Activated T-cell treated with anti-CD3 and anti-CD28 coated beads, Interleukin-2, amount 50 U/mL, for 24 hours (primary cell): ENCODE measurements around the gene TENT5C.

Experiments used
- DNase-seq: peaks from one replicate; pipeline ENCODE4 v3.0.0-alpha.2; 2020
- H3K27ac Mint-ChIP-seq: 2 replicates; pipeline ENCODE4 v1.8.0; 2020; ENCODE audit warnings: mild to moderate bottlenecking, mixed read lengths
- H3K27me3 Mint-ChIP-seq: 2 replicates; pipeline ENCODE4 v1.8.0; 2020; ENCODE audit warnings: mixed read lengths
- H3K36me3 Mint-ChIP-seq: 2 replicates; pipeline ENCODE4 v1.8.0; 2020; ENCODE audit warnings: low read depth, mixed read lengths
- H3K4me1 Mint-ChIP-seq: 2 replicates; pipeline ENCODE4 v1.8.0; 2020; ENCODE audit warnings: low read depth, mixed read lengths
- H3K4me3 Mint-ChIP-seq: 2 replicates; pipeline ENCODE4 v1.8.0; 2020; ENCODE audit warnings: mild to moderate bottlenecking, moderate library complexity, mixed read lengths
- H3K9me3 Mint-ChIP-seq: 2 replicates; pipeline ENCODE4 v1.8.0; 2020; ENCODE audit warnings: mixed read lengths

Gene TENT5C

DNA sequence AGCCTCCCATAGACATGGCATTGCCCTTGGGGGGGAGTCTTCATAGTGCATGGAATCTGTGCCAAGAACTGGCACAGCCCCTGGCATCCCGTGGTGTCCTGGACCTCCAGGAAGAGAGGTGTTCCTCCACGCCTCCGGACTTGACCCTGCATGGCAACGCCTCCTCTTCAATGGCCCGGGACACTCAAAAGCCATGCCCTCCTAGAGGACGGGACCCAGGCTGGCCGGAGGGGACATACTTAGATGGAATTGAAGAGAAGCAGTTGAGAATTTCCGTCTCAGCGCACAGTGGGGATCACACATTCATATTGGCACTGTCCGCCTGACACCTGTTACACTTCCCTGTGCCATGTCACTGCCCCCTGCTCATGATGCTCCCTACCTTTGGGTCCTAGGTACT, 38.4 kb upstream of the TENT5C start:
- H3K27ac Mint-ChIP-seq, result no peak overlapping the region
- H3K4me3 Mint-ChIP-seq, result no peak overlapping the region
- no peaks in the 10 kb centered on the region for H3K9me3 Mint-ChIP-seq
- no peaks in the 10 kb centered on the region for H3K36me3 Mint-ChIP-seq
- DNase-seq, result no peak
- peaks cover 9% of the 10 kb centered on the region for H3K4me1 Mint-ChIP-seq
- no peaks in the 10 kb centered on the region for H3K27me3 Mint-ChIP-seq

DNA sequence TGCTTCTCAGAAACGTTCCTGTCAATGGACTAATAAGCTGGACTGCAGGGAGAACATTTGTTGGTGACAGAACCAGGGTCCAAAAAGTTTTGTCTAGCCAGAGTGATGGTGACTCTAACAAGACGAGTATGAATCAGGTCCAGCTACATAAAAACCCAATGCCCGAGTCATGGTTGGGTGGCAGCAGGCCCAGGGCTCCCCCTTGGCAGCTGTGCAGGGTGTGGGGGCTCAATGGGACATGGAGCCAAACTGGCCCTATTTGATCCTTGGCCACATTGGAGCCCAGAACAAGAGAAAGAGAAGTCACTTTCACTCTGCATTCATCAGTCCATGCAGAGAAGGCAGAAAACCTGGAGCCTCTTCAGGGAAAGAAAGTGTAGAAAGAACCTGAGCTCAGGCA, 37.9 kb upstream of the TENT5C start:
- no peaks in the 10 kb centered on the region for H3K36me3 Mint-ChIP-seq
- no peak for DNase-seq
- no peaks in the 10 kb centered on the region for H3K27me3 Mint-ChIP-seq
- no peak overlapping the region for H3K4me3 Mint-ChIP-seq
- no peak overlapping the region for H3K27ac Mint-ChIP-seq
- no peaks in the 10 kb centered on the region for H3K9me3 Mint-ChIP-seq
- peaks cover 14% of the 10 kb centered on the region for H3K4me1 Mint-ChIP-seq

DNA sequence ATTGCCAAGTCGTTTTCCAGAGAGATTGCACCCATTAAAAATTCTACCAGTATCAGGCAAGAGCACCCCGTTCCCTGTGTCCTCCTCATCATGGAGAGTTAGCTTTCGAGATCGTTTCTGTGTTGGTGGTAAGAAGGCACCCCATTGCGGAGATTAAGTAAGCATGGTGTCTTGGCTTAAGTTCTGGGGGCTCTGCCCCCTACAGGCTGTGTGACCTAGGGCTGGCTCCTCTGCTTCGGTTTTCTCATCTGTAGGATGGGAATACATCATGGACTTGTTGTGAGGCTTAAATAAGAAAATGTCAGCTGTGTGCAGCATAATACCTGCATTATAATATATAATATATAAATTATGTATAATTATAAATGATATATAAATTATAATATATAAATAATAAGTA, 36.8 kb upstream of the TENT5C start:
- no peak overlapping the region for H3K4me3 Mint-ChIP-seq
- H3K27ac Mint-ChIP-seq, result no peak overlapping the region
- H3K36me3 Mint-ChIP-seq, result no peaks in the 10 kb centered on the region
- peaks cover 21% of the 10 kb centered on the region for H3K4me1 Mint-ChIP-seq
- DNase-seq, result no peak
- no peaks in the 10 kb centered on the region for H3K9me3 Mint-ChIP-seq
- H3K27me3 Mint-ChIP-seq, result no peaks in the 10 kb centered on the region

DNA sequence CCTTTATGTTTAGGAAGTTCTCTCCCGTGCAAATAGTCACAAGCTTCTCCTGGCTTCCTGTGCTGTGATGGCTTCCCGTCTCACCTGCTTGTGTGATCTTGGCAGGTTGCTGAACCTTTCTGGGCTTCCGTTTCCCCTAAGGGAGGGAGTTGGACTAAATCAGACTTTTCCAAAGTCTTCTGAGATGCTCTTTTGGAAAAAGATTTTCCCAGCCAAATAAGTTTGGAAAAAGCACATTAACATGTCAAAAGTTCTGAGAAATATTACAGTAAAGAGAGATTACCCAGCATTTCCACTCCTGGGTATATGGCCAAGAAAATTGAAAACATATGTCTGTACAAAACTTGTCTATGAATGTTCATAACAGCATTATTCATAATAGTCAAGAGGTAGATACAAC, 36.0 kb upstream of the TENT5C start:
- H3K27ac Mint-ChIP-seq, result no peak overlapping the region
- no peaks in the 10 kb centered on the region for H3K9me3 Mint-ChIP-seq
- H3K36me3 Mint-ChIP-seq, result no peaks in the 10 kb centered on the region
- peaks cover 24% of the 10 kb centered on the region for H3K4me1 Mint-ChIP-seq
- no peak overlapping the region for H3K4me3 Mint-ChIP-seq
- no peaks in the 10 kb centered on the region for H3K27me3 Mint-ChIP-seq
- DNase-seq, result no peak

DNA sequence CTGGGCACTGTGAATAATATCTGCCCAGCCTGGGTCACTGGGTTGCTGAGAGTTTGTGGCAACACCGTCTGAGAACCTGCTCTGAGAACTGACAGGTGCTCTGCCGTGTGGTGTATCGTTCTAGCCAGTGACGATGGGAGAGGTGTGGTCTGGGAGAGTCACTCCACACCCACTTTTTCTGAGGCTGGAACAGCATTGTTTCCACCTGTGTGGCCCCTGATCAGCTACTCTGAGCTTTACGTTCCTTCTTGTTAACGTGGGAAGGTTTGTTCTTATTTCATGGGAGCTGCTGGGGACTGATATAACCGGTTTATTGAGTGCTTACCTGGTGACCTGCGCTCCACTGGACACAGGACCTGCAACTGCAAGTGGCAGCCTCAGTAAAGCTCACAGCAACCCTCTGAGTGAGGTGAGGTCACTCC, 34.8 kb upstream of the TENT5C start:
- H3K27me3 Mint-ChIP-seq, result no peaks in the 10 kb centered on the region
- H3K36me3 Mint-ChIP-seq, result no peaks in the 10 kb centered on the region
- H3K4me3 Mint-ChIP-seq, result no peak overlapping the region
- H3K4me1 Mint-ChIP-seq, result peaks cover 24% of the 10 kb centered on the region
- no peak overlapping the region for H3K27ac Mint-ChIP-seq
- H3K9me3 Mint-ChIP-seq, result no peaks in the 10 kb centered on the region
- DNase-seq, result no peak

DNA sequence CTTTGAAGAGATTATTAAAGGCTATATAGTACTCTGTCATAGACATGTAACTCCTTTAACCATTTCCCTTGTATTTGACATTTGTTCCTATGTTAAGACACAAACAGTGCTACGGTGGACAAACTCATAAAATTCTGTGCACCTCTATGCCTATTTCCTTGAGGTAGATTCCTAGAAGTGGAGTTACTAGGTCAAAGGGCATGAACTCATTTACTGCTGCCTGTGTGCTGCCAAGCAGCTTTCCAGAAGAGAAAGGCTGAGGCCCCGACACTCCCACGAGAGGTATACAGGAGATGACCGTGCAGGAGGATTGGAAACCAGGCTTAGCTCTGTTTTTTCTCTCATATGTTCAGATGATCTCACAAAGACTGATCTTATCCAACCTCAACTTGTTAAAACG, 34.4 kb upstream of the TENT5C start:
- Mint-ChIP-seq H3K4me3 (no peak overlapping the region), H3K9me3 (no peaks in the 10 kb centered on the region), H3K27me3 (no peaks in the 10 kb centered on the region), H3K4me1 (peaks cover 24% of the 10 kb centered on the region), H3K36me3 (no peaks in the 10 kb centered on the region), H3K27ac (no peak overlapping the region)
- DNase-seq, result no peak

DNA sequence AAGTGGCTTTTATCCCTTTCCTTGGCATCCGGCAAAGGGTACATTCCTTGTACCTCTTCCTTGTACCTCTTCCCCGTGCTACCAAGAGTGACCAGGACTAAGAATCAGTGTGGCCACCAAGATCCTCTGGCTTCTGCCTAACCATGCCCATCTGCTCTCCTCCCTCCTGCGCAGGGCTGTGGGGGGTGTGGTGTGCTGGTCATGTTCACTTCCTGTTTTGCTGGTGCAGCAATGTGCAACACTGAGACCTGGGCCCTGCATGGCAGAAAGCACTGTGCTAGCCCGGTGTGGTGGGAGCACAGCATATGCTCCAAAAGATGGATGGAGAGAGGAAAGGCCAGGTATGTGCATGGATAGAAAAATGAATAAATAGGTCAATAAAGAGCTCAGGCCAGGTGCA, 33.3 kb upstream of the TENT5C start:
- Mint-ChIP-seq H3K9me3 (no peaks in the 10 kb centered on the region), H3K36me3 (no peaks in the 10 kb centered on the region), H3K27ac (no peak overlapping the region), H3K4me3 (no peak overlapping the region), H3K27me3 (no peaks in the 10 kb centered on the region), H3K4me1 (peaks cover 24% of the 10 kb centered on the region)
- DNase-seq, result peak; percentile 40

DNA sequence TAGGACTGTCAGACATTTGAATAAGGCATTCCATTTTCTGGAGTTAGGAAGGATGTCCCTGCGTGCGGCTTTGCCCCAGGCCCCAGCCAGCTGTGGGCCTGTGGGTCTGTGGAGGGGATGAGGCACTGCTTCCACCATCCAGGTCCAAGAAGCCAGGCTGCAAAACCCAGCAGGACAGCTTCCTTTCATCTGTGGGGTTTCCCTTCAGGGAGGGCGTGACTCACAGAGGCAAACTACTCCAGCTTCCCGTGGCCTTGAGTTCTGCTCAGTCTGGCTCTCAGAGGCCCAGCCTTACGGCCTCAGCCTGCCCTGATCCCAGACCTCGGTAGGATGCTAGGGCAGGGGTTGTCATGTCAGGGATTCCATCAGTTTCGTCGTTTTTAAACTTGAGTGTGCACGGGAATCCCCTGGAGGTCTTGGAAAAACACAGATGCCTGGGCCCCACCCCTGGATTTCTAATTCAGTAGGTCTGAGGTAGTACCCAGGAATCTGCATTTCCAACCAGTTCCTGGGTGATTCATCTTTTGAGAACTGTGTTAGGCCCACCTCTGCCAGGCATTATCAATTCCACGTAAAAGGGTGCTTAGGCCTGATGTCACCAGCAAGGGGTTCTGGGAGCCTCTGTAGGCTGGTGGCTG, 32.3 kb upstream of the TENT5C start:
- peaks cover 24% of the 10 kb centered on the region for H3K4me1 Mint-ChIP-seq
- H3K4me3 Mint-ChIP-seq, result no peak overlapping the region
- no peak overlapping the region for H3K27ac Mint-ChIP-seq
- DNase-seq, result no peak
- H3K27me3 Mint-ChIP-seq, result no peaks in the 10 kb centered on the region
- H3K9me3 Mint-ChIP-seq, result no peaks in the 10 kb centered on the region
- no peaks in the 10 kb centered on the region for H3K36me3 Mint-ChIP-seq

DNA sequence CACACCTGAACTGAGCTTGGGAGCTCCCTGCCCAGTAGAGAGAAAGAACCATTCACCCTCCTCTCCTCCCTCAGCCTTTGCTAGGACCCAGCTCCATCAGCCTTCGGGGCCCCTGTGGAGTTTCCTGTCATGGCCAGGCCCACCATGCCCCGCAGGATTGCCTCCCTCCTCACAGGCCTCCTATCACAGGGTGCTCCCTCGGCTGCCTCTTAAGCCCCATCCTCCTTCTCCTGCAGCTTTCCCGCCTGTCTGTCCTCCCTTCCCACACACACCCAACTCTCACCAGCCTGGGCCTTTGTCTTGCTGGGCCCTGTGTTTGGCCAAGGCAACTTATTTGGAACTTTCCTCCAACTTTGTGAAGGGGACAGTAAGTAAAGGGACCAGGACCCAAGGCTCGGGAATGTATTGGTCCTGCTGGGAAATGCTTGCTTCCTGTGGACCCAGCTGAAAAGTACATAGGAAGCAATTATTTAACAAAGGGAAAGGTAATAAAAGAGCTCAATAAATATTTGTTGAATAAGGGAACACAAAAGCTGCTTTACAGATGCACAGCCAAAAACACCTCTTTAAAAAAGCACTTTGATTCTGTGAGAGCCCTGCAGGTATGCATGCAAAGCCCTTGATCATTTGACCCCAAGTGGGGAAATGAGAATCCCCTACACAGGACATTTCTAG, 31.6 kb upstream of the TENT5C start:
- Mint-ChIP-seq H3K4me1 (peaks cover 24% of the 10 kb centered on the region), H3K4me3 (no peak overlapping the region)

DNA sequence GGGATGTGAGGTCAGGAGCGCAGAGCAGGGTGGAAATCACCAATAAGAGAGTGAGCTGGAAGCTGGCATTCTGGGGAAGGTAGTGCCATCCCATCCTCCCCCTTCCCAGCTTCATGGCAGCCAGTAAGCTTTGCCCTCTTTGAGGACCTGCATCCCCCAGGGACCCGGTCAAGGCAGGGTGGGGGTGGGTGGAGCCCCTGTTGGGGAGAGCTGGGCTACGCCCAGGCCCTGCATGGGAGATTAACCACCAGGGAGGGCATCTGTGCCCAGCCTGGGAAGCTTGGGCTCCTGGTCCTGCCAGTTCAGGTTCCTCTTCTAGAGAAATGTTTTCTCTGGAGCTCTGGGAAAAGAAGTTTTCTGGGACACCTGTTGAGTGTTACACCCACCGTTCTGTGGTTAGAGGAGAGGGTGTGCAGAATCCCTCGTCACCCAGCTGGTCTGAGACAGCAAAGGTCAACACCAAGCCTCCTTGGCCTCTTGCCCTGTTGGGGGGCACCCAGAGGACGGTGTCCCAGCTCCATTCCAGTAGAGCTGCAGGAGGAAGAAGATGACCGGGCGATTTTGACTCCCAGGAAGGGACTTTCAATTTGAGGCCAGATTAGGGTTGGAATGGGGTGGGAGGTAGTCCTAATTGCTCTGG, 30.1 kb upstream of the TENT5C start:
- H3K4me3 Mint-ChIP-seq, result no peak overlapping the region
- no peaks in the 10 kb centered on the region for H3K36me3 Mint-ChIP-seq
- H3K9me3 Mint-ChIP-seq, result no peaks in the 10 kb centered on the region
- H3K4me1 Mint-ChIP-seq, result peaks cover 24% of the 10 kb centered on the region
- no peak for DNase-seq
- H3K27me3 Mint-ChIP-seq, result no peaks in the 10 kb centered on the region
- no peak overlapping the region for H3K27ac Mint-ChIP-seq

More for the DNA sequence above, 31.6 kb upstream of the TENT5C start:
- DNase-seq, result no peak
- Mint-ChIP-seq H3K36me3 (no peaks in the 10 kb centered on the region), H3K27me3 (no peaks in the 10 kb centered on the region), H3K9me3 (no peaks in the 10 kb centered on the region), H3K27ac (no peak overlapping the region)

DNA sequence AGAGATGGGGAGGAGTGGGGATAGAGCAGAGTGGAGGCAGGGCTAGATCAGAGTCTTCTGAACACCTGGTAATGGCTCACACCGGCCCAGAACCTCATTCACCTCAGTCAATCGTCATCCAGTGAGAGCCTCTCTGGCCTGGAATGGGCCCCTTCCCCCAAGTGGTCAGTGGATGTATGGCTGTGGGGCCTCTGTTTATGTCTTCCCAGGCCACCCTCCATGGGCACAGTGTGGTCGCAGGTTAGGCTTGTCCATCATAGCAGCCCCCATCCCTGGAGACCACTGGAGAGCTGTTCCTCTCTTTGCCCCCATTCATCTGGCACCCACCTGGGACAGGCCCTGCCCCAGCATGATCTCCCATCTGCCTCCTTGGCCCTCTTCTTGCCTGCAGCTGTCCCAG, 29.6 kb upstream of the TENT5C start:
- no peaks in the 10 kb centered on the region for H3K27me3 Mint-ChIP-seq
- no peaks in the 10 kb centered on the region for H3K9me3 Mint-ChIP-seq
- H3K4me1 Mint-ChIP-seq, result peaks cover 24% of the 10 kb centered on the region
- H3K27ac Mint-ChIP-seq, result no peak overlapping the region
- H3K4me3 Mint-ChIP-seq, result no peak overlapping the region
- peak; percentile 17 for DNase-seq
- H3K36me3 Mint-ChIP-seq, result no peaks in the 10 kb centered on the region

DNA sequence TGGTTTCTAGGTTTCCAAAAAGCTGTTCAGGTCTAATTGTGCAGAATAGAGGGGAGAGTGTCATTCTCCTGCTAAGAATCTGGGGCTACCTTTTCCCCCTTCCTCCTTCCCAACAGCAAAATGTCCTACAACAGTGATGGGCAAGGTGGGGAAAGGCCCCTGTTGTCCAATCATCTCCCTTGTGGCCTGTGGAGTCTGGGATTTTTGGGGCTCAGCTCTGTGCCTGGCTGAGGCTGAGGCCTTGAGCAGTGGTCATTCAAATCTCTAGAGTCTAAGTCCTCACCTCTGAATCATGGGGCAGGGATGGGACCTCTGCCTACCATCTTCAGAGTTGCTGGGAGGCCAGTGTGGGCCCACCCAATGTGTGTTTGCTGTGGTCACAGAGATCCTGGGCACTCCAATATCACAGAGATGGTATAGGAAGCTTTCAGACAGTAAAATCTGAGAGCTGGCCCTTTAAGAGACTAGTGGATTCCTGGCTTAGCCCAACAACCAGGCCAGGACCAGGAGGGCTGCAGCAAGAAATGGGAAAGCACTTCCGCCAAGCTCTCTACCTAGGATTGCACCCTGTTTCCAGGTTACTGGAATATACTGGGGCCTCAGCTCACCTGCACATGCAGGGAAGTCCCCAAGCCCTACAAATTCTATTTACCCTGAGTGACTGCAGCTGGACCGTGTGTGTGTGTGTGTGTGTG, 28.5 kb upstream of the TENT5C start:
- H3K4me1 Mint-ChIP-seq, result peaks cover 16% of the 10 kb centered on the region
- peak; percentile 11 for DNase-seq
- no peaks in the 10 kb centered on the region for H3K36me3 Mint-ChIP-seq

DNA sequence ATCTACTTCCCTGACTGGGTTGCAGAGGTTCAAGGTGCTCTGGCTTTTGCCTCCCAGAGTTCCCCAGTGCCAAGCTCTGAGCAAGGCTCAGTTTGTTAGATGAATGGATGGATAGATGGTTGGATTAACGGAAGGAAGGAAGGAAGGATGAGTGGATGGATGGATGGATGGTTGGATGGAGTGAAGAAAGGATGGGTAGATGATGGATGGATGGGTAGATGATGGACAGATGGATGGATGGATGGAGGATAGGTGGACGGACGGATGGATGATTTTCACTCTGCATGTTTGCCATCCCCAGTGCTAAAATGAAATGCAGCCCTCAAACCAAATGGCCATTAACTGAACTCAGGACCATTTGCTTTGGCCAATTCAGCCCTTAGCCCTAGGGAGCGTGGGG, 27.4 kb upstream of the TENT5C start:
- peaks cover 5% of the 10 kb centered on the region for H3K4me1 Mint-ChIP-seq
- no peak overlapping the region for H3K4me3 Mint-ChIP-seq

More for the DNA sequence above, 28.5 kb upstream of the TENT5C start:
- Mint-ChIP-seq H3K27me3 (no peaks in the 10 kb centered on the region), H3K27ac (no peak overlapping the region), H3K4me3 (no peak overlapping the region), H3K9me3 (no peaks in the 10 kb centered on the region)

DNA sequence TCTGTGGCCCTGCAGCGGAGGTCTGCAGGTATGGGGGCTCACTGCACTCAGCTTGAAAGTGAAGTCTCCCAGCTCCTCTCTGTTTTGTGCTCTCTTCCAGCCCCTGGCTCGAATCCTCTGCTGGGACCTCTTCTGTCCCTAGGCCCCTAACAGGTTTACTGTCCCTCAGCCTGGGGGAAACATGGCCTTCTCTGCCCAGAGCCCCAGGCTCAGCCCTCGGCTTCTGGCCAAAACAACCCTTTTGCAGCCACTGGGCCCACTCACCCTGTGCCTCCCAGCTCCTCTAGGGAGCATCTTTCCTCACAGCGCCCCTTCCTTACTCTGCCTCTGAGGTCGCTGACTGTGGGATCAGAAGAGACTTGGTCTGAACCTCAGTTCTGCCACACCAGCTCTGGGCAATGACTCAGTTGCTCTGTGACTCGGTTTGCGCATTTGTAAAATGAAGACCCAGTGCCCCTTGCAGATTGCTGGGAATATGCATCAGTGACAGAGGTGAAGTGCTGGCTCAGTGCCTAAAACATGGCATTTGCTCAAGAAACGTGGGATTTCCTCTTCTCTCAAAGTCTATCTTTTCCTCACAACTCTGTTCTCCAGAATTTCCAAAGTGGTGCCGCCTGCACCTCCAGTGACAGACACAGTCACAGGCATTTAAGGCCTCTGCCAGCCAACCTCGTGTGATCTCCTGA, 26.5 kb upstream of the TENT5C start:
- DNase-seq, result peak; percentile 15
- no peak overlapping the region for H3K4me3 Mint-ChIP-seq

More for the DNA sequence above, 27.4 kb upstream of the TENT5C start:
- Mint-ChIP-seq H3K36me3 (no peaks in the 10 kb centered on the region), H3K27ac (no peak overlapping the region), H3K27me3 (no peaks in the 10 kb centered on the region), H3K9me3 (no peaks in the 10 kb centered on the region)
- DNase-seq, result no peak

More for the DNA sequence above, 26.5 kb upstream of the TENT5C start:
- H3K27ac Mint-ChIP-seq, result no peak overlapping the region
- H3K4me1 Mint-ChIP-seq, result no peaks in the 10 kb centered on the region
- no peaks in the 10 kb centered on the region for H3K36me3 Mint-ChIP-seq
- H3K27me3 Mint-ChIP-seq, result no peaks in the 10 kb centered on the region
- H3K9me3 Mint-ChIP-seq, result no peaks in the 10 kb centered on the region
